Measurements from ENCODE around the gene FTCD. TPM values are rescaled to one million over a fixed set of nuclear protein-coding genes. Genes with fewer than 3 reads are reported as not detected.

Gene FTCD
- total and polyA plus RNA-seq, 10 of the 15 experiments (the other 5 are each of a cell fraction or from before 2014, with no cell fraction given), result 0.27 to 0.28 TPM; not detected in 8

DNA sequence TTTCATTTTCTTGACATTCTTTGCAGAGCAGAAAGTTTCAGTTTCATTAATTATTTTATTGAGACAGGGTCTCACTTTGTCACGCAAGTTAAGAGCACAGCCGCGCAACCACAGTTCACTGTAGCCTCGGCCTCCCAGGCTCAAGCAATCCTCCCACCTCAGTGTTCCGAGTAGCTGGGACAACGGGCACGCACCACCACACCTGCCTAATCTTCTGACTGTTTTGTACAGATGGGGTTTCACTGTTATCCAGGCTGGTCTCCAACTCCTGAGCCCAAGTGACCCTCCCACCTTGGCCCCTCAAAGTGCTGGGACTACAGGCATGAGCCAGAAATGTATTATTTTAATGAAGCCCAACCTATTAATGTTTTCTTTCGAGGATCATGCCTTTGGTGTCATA, 31.9 kb upstream of the FTCD start:
- H3K27me3 ChIP-seq (replicated peaks in 1 of 2; ENCODE audit: control insufficient read depth in 2 of 2, insufficient read depth in 2 of 2, low read length in 1 of 2), result no peaks in the 10 kb centered on the region
- no peaks in the 10 kb centered on the region for H4K20me1 ChIP-seq (ENCODE audit: control insufficient read depth, insufficient read depth)
- BruUV-seq (replicated peaks), result no TSS peak
- no peaks in the 10 kb centered on the region; the same call in 1 of the 2 replicates for H3K4me1 ChIP-seq (ENCODE audit: control insufficient read depth, insufficient read depth, low read length)
- 87% methylated on average over 8 of the region's 8 CpGs for WGBS (ENCODE audit: insufficient coverage, insufficient replicate concordance, low lambda C conversion rate, missing lambda C conversion rate)
- no peak overlapping the region for H3K9ac ChIP-seq (ENCODE audit: control insufficient read depth, insufficient read depth, low read length)
- ATAC-seq (no peak), DNase-seq (ENCODE audit: low read depth, low spot score) (no peak), FAIRE-seq (no peak)
- H3K27ac ChIP-seq (ENCODE audit: control insufficient read depth, insufficient read depth), result no peak overlapping the region
- no peak overlapping the region for H3K4me3 ChIP-seq
- H3K4me2 ChIP-seq (ENCODE audit: control insufficient read depth, insufficient read depth), result no peak overlapping the region
- RAD21 ChIA-PET (ENCODE audit: unreplicated experiment), result no interaction called here
- no peak for TF ChIP-seq YBX1 (IDR thresholded peaks at IDR 0.05)
- no peak for TF ChIP-seq CBX5 (IDR thresholded peaks at IDR 0.05; ENCODE audit: low read depth)
- H3K36me3 ChIP-seq (ENCODE audit: control insufficient read depth in 2 of 2, insufficient read depth in 2 of 2, low read length in 1 of 2), result peaks cover 2 to 4% of the 10 kb centered on the region in 2 experiments; a peak in 3 of 4 replicates
- POLR2A ChIA-PET, result no interaction called here
- in situ Hi-C loops (cut with MboI), result no loop called here
- no peak overlapping the region for H2AFZ ChIP-seq (ENCODE audit: control insufficient read depth, low read depth, low read length)
- SMC1A ChIA-PET (ENCODE audit: uncharacterized antibody, unreplicated experiment), result no interaction called here
- CTCF ChIA-PET, result no interaction called here
- intact Hi-C loops (cut with micrococcal nuclease; ENCODE audit: unreplicated experiment), result no loop called here
- no peaks in the 10 kb centered on the region for H3K9me3 ChIP-seq (replicated peaks; ENCODE audit: control insufficient read depth, insufficient read depth, low read length)
- H3K79me2 ChIP-seq (ENCODE audit: control insufficient read depth, insufficient read depth, low read length), result no peaks in the 10 kb centered on the region

DNA sequence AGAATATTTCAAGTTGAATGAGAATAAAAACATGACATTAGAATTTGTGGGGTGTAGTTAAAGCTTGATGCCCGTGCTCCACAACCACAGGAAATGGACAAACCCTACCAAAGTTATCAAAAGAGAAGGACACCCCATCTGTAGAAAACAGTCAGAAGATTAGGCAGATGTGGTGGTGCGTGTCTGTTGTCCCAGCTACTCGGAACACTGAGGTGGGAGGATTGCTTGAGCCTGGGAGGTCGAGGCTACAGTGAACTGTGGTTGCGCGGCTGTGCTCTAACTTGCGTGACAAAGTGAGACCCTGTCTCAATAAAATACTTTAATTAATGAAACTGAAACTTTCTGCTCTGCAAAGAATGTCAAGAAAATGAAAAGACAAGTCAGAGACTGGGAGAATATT, 30.3 kb upstream of the FTCD start:
- no peak for FAIRE-seq
- H3K4me2 ChIP-seq (ENCODE audit: control insufficient read depth, insufficient read depth), result no peak overlapping the region
- TF ChIP-seq ZNF217 (IDR thresholded peaks at IDR 0.05) (no peak), BHLHE40 (IDR thresholded peaks at IDR 0.05; ENCODE audit: borderline replicate concordance in 1 of 2, low read depth in 2 of 2, low read length in 1 of 2) (no peak), HDGF (IDR thresholded peaks at IDR 0.05) (no peak), MEF2A (IDR thresholded peaks at IDR 0.05; ENCODE audit: insufficient read depth, low read depth, low read length) (no peak), SPI1 (IDR thresholded peaks at IDR 0.05; ENCODE audit: borderline replicate concordance, insufficient read depth, low read depth, low read length) (no peak), NR2F1 (conservative IDR thresholded peaks at IDR 0.05) (no peak), LARP7 (IDR thresholded peaks at IDR 0.05) (no peak), POLR2A (IDR thresholded peaks at IDR 0.05; ENCODE audit: low read depth, low read length) (no peak), ESRRA (IDR thresholded peaks at IDR 0.05; ENCODE audit: low read length) (no peak), STAT1 (conservative IDR thresholded peaks at IDR 0.05) (no peak), SRF (IDR thresholded peaks at IDR 0.05; ENCODE audit: low read depth in 2 of 2, low read length in 2 of 2) (no peak), RB1 (IDR thresholded peaks at IDR 0.05; ENCODE audit: borderline replicate concordance) (no peak), NR2C2 (IDR thresholded peaks at IDR 0.05; ENCODE audit: borderline replicate concordance, control insufficient read depth, insufficient read length, low read depth) (no peak)
- TF ChIP-seq, protein P1, sequence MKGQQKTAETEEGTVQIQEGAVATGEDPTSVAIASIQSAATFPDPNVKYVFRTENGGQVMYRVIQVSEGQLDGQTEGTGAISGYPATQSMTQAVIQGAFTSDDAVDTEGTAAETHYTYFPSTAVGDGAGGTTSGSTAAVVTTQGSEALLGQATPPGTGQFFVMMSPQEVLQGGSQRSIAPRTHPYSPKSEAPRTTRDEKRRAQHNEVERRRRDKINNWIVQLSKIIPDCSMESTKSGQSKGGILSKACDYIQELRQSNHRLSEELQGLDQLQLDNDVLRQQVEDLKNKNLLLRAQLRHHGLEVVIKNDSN (IDR thresholded peaks at IDR 0.05; ENCODE audit: borderline replicate concordance, extremely low read length, insufficient read depth, low read depth, low read length), result no peak
- TF ChIP-seq, protein P2, sequence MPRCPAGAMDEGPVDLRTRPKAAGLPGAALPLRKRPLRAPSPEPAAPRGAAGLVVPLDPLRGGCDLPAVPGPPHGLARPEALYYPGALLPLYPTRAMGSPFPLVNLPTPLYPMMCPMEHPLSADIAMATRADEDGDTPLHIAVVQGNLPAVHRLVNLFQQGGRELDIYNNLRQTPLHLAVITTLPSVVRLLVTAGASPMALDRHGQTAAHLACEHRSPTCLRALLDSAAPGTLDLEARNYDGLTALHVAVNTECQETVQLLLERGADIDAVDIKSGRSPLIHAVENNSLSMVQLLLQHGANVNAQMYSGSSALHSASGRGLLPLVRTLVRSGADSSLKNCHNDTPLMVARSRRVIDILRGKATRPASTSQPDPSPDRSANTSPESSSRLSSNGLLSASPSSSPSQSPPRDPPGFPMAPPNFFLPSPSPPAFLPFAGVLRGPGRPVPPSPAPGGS (IDR thresholded peaks at IDR 0.05; ENCODE audit: borderline replicate concordance, insufficient read depth, low read depth, low read length, poor library complexity, severe bottlenecking), result no peak

More for the DNA sequence above, 30.3 kb upstream of the FTCD start:
- SMC1A ChIA-PET (ENCODE audit: uncharacterized antibody, unreplicated experiment), result no interaction called here
- Histone ChIP-seq H3K9ac (ENCODE audit: control insufficient read depth, insufficient read depth, low read length) (no peak overlapping the region), H3K27ac (ENCODE audit: control insufficient read depth, insufficient read depth) (no peak overlapping the region), H3K79me2 (ENCODE audit: control insufficient read depth, insufficient read depth, low read length) (no peaks in the 10 kb centered on the region), H4K20me1 (ENCODE audit: control insufficient read depth, insufficient read depth) (no peaks in the 10 kb centered on the region), H3K4me3 (no peak overlapping the region), H2AFZ (ENCODE audit: control insufficient read depth, low read depth, low read length) (no peak overlapping the region), H3K36me3 (ENCODE audit: control insufficient read depth in 2 of 2, insufficient read depth in 2 of 2, low read length in 1 of 2) (peaks cover 0 to 4% of the 10 kb centered on the region in 2 experiments; a peak in 3 of 4 replicates), H3K9me3 (replicated peaks; ENCODE audit: control insufficient read depth, insufficient read depth, low read length) (no peaks in the 10 kb centered on the region), H3K27me3 (replicated peaks in 1 of 2; ENCODE audit: control insufficient read depth in 2 of 2, insufficient read depth in 2 of 2, low read length in 1 of 2) (no peaks in the 10 kb centered on the region), H3K4me1 (ENCODE audit: control insufficient read depth, insufficient read depth, low read length) (no peaks in the 10 kb centered on the region; the same call in 1 of the 2 replicates)
- 37% methylated on average over 7 of the region's 7 CpGs for WGBS (ENCODE audit: insufficient coverage, insufficient replicate concordance, low lambda C conversion rate, missing lambda C conversion rate)
- ATAC-seq (no peak), DNase-seq (ENCODE audit: low read depth, low spot score) (no peak)
- POLR2A ChIA-PET, result interaction anchor here (0.6 kb wide), 1 partner anchor 42 kb away, joined by 3 read pairs; no protein-coding TSS in a partner anchor
- CTCF ChIA-PET, result no interaction called here
- in situ Hi-C loops (cut with MboI), result no loop called here
- RAD21 ChIA-PET (ENCODE audit: unreplicated experiment), result no interaction called here
- intact Hi-C loops (cut with micrococcal nuclease; ENCODE audit: unreplicated experiment), result no loop called here
- no TSS peak for BruUV-seq (replicated peaks)

Measured in GM12878 (cell line).